Ascending aorta (tissue), 2 donors: ENCODE results near the gene NRXN3. TPM values are rescaled to one million over a fixed set of nuclear protein-coding genes. Genes with fewer than 3 reads are reported as not detected.

Experiments
- DNase-seq, 2 donors: peaks; one replicate each; pipeline ENCODE4 v3.0.0-alpha.2; 2019; ENCODE audit warnings: low spot score in 2 of 2
- H3K27ac ChIP-seq, 2 donors: fragments of 200-600 bp; sonication (generic); one replicate each; pipeline ENCODE4 v1.5.1; 2016 to 2017; ENCODE audit warnings: mild to moderate bottlenecking in 1 of 2
- H3K27me3 ChIP-seq: fragments of 200-600 bp; sonication (generic); one replicate; pipeline ENCODE4 v1.5.1; 2017
- H3K36me3 ChIP-seq, 2 donors: fragments of 200-600 bp; sonication (generic); one replicate each; pipeline ENCODE4 v1.5.1; 2016
- H3K4me1 ChIP-seq, 2 donors: fragments of 200-600 bp; sonication (generic); one replicate each; pipeline ENCODE4 v1.5.1; 2016 to 2017; ENCODE audit warnings: mild to moderate bottlenecking in 1 of 2
- H3K4me3 ChIP-seq, 2 donors: fragments of 200-600 bp; sonication (generic); one replicate each; pipeline ENCODE4 v1.5.1; 2016 to 2017; ENCODE audit warnings: mild to moderate bottlenecking in 1 of 2
- H3K9me3 ChIP-seq, 2 donors: fragments of 200-600 bp; sonication (generic); one replicate each; pipeline ENCODE4 v1.5.1; 2016
- CTCF ChIP-seq, 3 experiments: fragments of 200-600 bp in 2 of 3; fragments of 450-650 bp in 1 of 3; sonication (generic) in 2 of 3; IDR thresholded peaks; one replicate each; pipeline ENCODE4 v1.5.1; 2016 to 2019; ENCODE audit warnings: antibody characterized with exemption in 3 of 3, mild to moderate bottlenecking in 1 of 3, moderate library complexity in 1 of 3
- intact Hi-C: fragments of 100-400 bp; cut with DNase I; formaldehyde crosslinking; loops from one replicate; pipeline ENCODE4 v1.15.1; 2023
- total RNA-seq: library from RNA; depleted of rRNA; stranded (reverse); fragments of >200 nt; gene quantifications from one replicate; pipeline ENCODE4 v1.1.0, GENCODE V29; 2016

NRXN3 gene
- total RNA-seq, 1 donor from 2014 or later = 21.0 TPM

- no peak for TF ChIP-seq CTCF (IDR thresholded peaks at IDR 0.05)
- Histone ChIP-seq H3K27me3 (no peaks in the 10 kb centered on the region), H3K27ac (no peak overlapping the region), H3K36me3 (no peaks in the 10 kb centered on the region), H3K9me3 (no peaks in the 10 kb centered on the region), H3K4me3 (no peak overlapping the region), H3K4me1 (peaks cover 0 to 3% of the 10 kb centered on the region in 2 donors)
- intact Hi-C loops = no loop called here
- DNase-seq = no peak
Observed at GRCh38 chr14:79534703-79535353, 1364.7 kb downstream of the NRXN3 start.

- no peaks in the 10 kb centered on the region for H3K9me3 ChIP-seq
- H3K27me3 ChIP-seq = no peaks in the 10 kb centered on the region
- H3K4me1 ChIP-seq = peaks cover 12 to 32% of the 10 kb centered on the region in 2 donors
- intact Hi-C loops = no loop called here
- H3K4me3 ChIP-seq = no peak overlapping the region
- DNase-seq = no peak
- no peak overlapping the region for H3K27ac ChIP-seq
- TF ChIP-seq CTCF (IDR thresholded peaks at IDR 0.05) = no peak
- no peaks in the 10 kb centered on the region for H3K36me3 ChIP-seq
Observed at GRCh38 chr14:79540394-79540793, 1370.2 kb downstream of the NRXN3 start.

GRCh38 chr14:79542121-79542520 is 1371.9 kb downstream of the NRXN3 start:
- Histone ChIP-seq H3K9me3 (no peaks in the 10 kb centered on the region), H3K4me1 (peaks cover 12 to 32% of the 10 kb centered on the region in 2 donors), H3K4me3 (no peak overlapping the region), H3K36me3 (no peaks in the 10 kb centered on the region), H3K27ac (peak overlapping the region; percentile 35 to 40), H3K27me3 (no peaks in the 10 kb centered on the region)
- DNase-seq = no peak
- intact Hi-C loops = no loop called here
- TF ChIP-seq CTCF (IDR thresholded peaks at IDR 0.05) = no peak

- H3K4me3 ChIP-seq = no peak overlapping the region
- H3K9me3 ChIP-seq = no peaks in the 10 kb centered on the region
- peak overlapping the region; percentile 35 to 40 for H3K27ac ChIP-seq
- peaks cover 12 to 32% of the 10 kb centered on the region in 2 donors for H3K4me1 ChIP-seq
- H3K27me3 ChIP-seq = no peaks in the 10 kb centered on the region
- H3K36me3 ChIP-seq = no peaks in the 10 kb centered on the region
- intact Hi-C loops = no loop called here
- TF ChIP-seq CTCF (IDR thresholded peaks at IDR 0.05) = no peak
- DNase-seq = no peak
Observed at GRCh38 chr14:79543348-79543747, 1373.2 kb downstream of the NRXN3 start.

- DNase-seq = no peak
- H3K27me3 ChIP-seq = no peaks in the 10 kb centered on the region
- peak overlapping the region; percentile 33 to 57 for H3K27ac ChIP-seq
- H3K36me3 ChIP-seq = no peaks in the 10 kb centered on the region
- no peaks in the 10 kb centered on the region for H3K9me3 ChIP-seq
- intact Hi-C loops = no loop called here
- no peak overlapping the region for H3K4me3 ChIP-seq
- peaks cover 12 to 32% of the 10 kb centered on the region in 2 donors for H3K4me1 ChIP-seq
- peak in 1 of 3 experiments; percentile 6 for TF ChIP-seq CTCF (IDR thresholded peaks at IDR 0.05)
Observed at GRCh38 chr14:79543967-79544697, 1374.0 kb downstream of the NRXN3 start.
